Transverse colon (tissue), 4 donors: Measurements from ENCODE around the gene BTG4.

ENCODE experiments used
- EP300 ChIP-seq: sonication (generic); formaldehyde crosslinking; IDR thresholded peaks from one replicate; pipeline ENCODE4 v1.6.1; 2017; ENCODE audit warnings: antibody characterized with exemption, low read depth
- POLR2A ChIP-seq: fragments of 450-650 bp; IDR thresholded peaks from one replicate; pipeline ENCODE4 v1.6.1; 2016; ENCODE audit warnings: antibody characterized with exemption, mild to moderate bottlenecking, moderate library complexity
- POLR2AphosphoS5 ChIP-seq, 3 donors: sonication (generic); formaldehyde crosslinking; IDR thresholded peaks; one replicate each; pipeline ENCODE4 v1.6.1; 2016; ENCODE audit warnings: antibody characterized with exemption in 3 of 3
- TF ChIP-seq, protein P1 (sequence below), 5 experiments: fragments of 200-600 bp in 3 of 5; fragments of 450-650 bp in 2 of 5; sonication (generic) in 3 of 5; IDR thresholded peaks; 1 replicate in 2 of 5; 2 replicates in 3 of 5; pipeline ENCODE4 v1.5.1; 2016 to 2017; ENCODE audit warnings: antibody characterized with exemption in 5 of 5, inconsistent platforms in 3 of 5, mild to moderate bottlenecking in 2 of 5, moderate library complexity in 1 of 5

DNA sequence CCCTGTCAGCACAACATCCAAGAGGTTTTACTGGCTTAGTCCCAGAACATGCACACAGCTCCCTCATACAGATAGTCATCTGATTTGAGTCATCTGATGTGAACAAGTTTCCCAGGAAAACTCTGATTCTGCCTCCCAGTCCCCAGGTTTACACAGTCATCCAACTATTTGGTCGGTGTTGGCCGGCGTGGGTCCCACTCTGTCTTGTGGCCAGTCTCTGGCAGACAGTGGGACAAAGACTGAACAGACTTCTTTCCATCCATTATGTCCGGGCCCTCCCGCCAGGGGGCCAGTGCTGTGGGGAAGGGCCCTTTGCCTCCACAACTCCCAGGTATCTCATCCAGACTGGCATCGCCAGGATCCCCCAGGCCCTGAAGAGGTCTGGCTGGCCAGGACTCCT is 60.0 kb downstream of the BTG4 start:
- TF ChIP-seq, protein P1, sequence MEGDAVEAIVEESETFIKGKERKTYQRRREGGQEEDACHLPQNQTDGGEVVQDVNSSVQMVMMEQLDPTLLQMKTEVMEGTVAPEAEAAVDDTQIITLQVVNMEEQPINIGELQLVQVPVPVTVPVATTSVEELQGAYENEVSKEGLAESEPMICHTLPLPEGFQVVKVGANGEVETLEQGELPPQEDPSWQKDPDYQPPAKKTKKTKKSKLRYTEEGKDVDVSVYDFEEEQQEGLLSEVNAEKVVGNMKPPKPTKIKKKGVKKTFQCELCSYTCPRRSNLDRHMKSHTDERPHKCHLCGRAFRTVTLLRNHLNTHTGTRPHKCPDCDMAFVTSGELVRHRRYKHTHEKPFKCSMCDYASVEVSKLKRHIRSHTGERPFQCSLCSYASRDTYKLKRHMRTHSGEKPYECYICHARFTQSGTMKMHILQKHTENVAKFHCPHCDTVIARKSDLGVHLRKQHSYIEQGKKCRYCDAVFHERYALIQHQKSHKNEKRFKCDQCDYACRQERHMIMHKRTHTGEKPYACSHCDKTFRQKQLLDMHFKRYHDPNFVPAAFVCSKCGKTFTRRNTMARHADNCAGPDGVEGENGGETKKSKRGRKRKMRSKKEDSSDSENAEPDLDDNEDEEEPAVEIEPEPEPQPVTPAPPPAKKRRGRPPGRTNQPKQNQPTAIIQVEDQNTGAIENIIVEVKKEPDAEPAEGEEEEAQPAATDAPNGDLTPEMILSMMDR (IDR thresholded peaks at IDR 0.05) = no peak
- TF ChIP-seq POLR2AphosphoS5 (IDR thresholded peaks at IDR 0.05) (no peak), EP300 (no peak), POLR2A (no peak)
